ENCODE measurements around the gene DCAF16. TPM values are rescaled to one million over a fixed set of nuclear protein-coding genes. Genes with fewer than 3 reads are reported as not detected.
A peak's percentile ranks its signal among the peaks of the same experiment; 100 is the strongest.

Gene DCAF16
- total RNA-seq, 2 donors from 2014 or later, result 20.4 to 34.0 TPM

DNA sequence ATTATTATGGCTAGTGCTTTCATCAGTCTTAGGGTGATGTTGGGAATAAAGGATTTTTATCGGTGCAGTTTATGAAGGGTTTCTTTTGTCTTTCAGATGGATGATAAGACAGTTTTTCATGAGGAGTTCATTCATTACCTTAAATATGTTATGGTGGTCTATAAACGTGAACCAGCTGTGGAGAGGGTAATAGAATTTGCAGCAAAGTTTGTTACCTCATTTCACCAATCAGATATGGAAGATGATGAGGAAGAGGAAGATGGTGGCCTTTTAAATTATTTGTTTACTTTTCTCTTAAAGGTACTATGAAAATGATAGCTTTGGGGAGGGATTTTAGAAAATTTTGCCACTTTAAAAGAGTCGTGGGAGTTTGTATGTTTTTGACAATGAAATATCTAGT, 1.6 kb upstream of the DCAF16 start:
- Histone ChIP-seq H3K4me1 (peaks cover 23% of the 10 kb centered on the region), H3K36me3 (no peaks in the 10 kb centered on the region), H3K9me3 (no peaks in the 10 kb centered on the region), H3K4me3 (no peak overlapping the region), H3K27me3 (no peaks in the 10 kb centered on the region), H3K27ac (no peak overlapping the region), H3K9ac (ENCODE audit: low read depth in 2 of 2, low read length in 2 of 2) (no peak overlapping the region)
- intact Hi-C loops (cut with DNase I), result loop anchor here (5.0 to 10.0 kb wide), 2 partner anchors 210 to 563 kb away; partner anchors contain the start of gene LCORL
- no peak for TF ChIP-seq CTCF (IDR thresholded peaks at IDR 0.05)
- DNase-seq, result no peak

DNA sequence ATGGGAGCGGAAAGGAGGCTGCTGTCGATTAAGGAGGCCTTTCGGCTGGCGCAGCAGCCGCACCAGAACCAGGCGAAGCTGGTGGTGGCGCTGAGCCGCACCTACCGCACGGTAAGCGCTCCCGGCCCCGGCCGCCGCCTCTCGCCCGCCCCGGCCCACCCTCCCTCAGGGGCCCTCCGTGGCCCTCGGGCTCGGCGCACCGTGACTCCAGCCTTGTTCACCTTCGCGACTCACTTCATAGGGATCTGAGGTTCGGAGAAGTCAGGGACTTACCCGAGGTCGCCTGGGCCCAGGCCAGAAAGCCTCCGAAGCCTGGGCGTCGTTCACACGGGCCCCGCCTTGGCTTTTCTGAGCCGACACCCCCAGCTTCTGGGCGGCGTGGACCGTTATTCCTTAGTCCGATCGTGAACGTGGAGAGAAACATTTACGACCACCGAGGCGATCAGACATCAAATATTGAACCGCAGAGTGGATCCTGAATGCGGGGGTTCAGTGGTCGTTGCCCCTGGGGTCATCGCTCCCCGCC, 584 bp upstream of the DCAF16 start:
- no peak for TF ChIP-seq CTCF (IDR thresholded peaks at IDR 0.05)
- Histone ChIP-seq H3K9ac (ENCODE audit: low read depth in 2 of 2, low read length in 2 of 2) (peak overlapping the region; percentile 14 to 40), H3K27me3 (no peaks in the 10 kb centered on the region), H3K27ac (no peak overlapping the region), H3K4me1 (peaks cover 30% of the 10 kb centered on the region), H3K9me3 (no peaks in the 10 kb centered on the region), H3K36me3 (no peaks in the 10 kb centered on the region), H3K4me3 (peak overlapping the region; percentile 95)
- intact Hi-C loops (cut with DNase I), result loop anchor here (5.0 to 10.0 kb wide), 2 partner anchors 211 to 564 kb away; partner anchors contain the start of gene LCORL
- peak; percentile 41 for DNase-seq

DNA sequence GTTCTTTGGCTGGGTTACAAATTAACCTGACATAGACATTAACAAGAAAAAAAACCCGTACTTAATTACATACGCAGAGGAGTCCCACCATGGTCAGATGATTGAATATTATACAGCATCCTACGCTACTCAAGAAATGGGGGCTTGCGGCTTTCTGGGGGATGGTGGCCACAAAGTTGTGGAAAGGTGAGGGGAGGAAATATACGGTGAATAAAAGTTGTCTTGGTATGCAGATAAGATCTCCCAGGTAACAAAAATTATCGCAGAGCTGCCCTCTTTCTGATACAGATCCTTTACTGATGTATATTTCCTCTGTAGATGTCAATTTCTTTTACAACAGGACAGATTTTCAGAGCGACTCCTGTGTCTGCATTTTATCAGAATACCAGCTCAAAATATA, 890 bp downstream of the DCAF16 start:
- no peaks in the 10 kb centered on the region for H3K36me3 ChIP-seq
- no peaks in the 10 kb centered on the region for H3K27me3 ChIP-seq
- peak overlapping the region; percentile 95 for H3K4me3 ChIP-seq
- peak overlapping the region; percentile 92 for H3K27ac ChIP-seq
- TF ChIP-seq CTCF (IDR thresholded peaks at IDR 0.05), result no peak
- intact Hi-C loops (cut with DNase I), result loop anchor here (5.0 to 10.0 kb wide), 4 partner anchors 195 to 565 kb away; partner anchors contain the start of genes LCORL and MED28
- DNase-seq, result no peak
- H3K9me3 ChIP-seq, result no peaks in the 10 kb centered on the region
- H3K4me1 ChIP-seq, result peaks cover 30% of the 10 kb centered on the region
- H3K9ac ChIP-seq (ENCODE audit: low read depth in 2 of 2, low read length in 2 of 2), result peak overlapping the region; percentile 81 to 98

GRCh38 chr4:17807446-17807845, 3.1 kb downstream of the DCAF16 start:
- Histone ChIP-seq H3K4me1 (peaks cover 27% of the 10 kb centered on the region), H3K4me3 (no peak overlapping the region), H3K27me3 (no peaks in the 10 kb centered on the region), H3K9me3 (no peaks in the 10 kb centered on the region), H3K27ac (no peak overlapping the region), H3K9ac (ENCODE audit: low read depth in 2 of 2, low read length in 2 of 2) (no peak overlapping the region), H3K36me3 (peaks cover 8% of the 10 kb centered on the region)
- no peak for TF ChIP-seq CTCF (IDR thresholded peaks at IDR 0.05)
- intact Hi-C loops (cut with DNase I), result loop anchor here (10.0 kb wide), 2 partner anchors 193 to 253 kb away; partner anchors contain the start of gene MED28
- no peak for DNase-seq

GRCh38 chr4:17805580-17806155, 4.9 kb downstream of the DCAF16 start:
- TF ChIP-seq CTCF (IDR thresholded peaks at IDR 0.05), result no peak
- H3K4me3 ChIP-seq, result no peak overlapping the region
- intact Hi-C loops (cut with DNase I), result loop anchor here (10.0 kb wide), 2 partner anchors 191 to 251 kb away; partner anchors contain the start of gene MED28

More at GRCh38 chr4:17805580-17806155, 4.9 kb downstream of the DCAF16 start:
- peaks cover 25% of the 10 kb centered on the region for H3K4me1 ChIP-seq
- no peaks in the 10 kb centered on the region for H3K27me3 ChIP-seq
- DNase-seq, result no peak
- peaks cover 8% of the 10 kb centered on the region for H3K36me3 ChIP-seq
- no peak overlapping the region for H3K9ac ChIP-seq (ENCODE audit: low read depth in 2 of 2, low read length in 2 of 2)
- no peak overlapping the region for H3K27ac ChIP-seq
- no peaks in the 10 kb centered on the region for H3K9me3 ChIP-seq
